HG03575 (cell line): Measurements from ENCODE around the gene LENG9.

Experiments used
- ATAC-seq: cut with Tn5 transposase; IDR thresholded peaks from one replicate; pipeline ENCODE4 v1.9.1; 2021; ENCODE audit not compliant: unreplicated experiment, insufficient number of reproducible peaks, low FRiP score; ENCODE audit errors: extremely low read depth

Gene LENG9

GRCh38 chr19:54415208-54415900 is 48.2 kb downstream of the LENG9 start, which contains the start of gene TTYH1:
Gene TTYH1, plus strand, starts transcription at chr19:54415464. Its CDS starts 89 bp downstream, at chr19:54415553.
- no peak for ATAC-seq

GRCh38 chr19:54414156-54414555 is 49.4 kb downstream of the LENG9 start:
- no peak for ATAC-seq

GRCh38 chr19:54412877-54413276 is 50.7 kb downstream of the LENG9 start:
- ATAC-seq = no peak
